H9 (cell line): Measurements from ENCODE around the gene FAM114A1. TPM values are rescaled to one million over a fixed set of nuclear protein-coding genes. Genes with fewer than 3 reads are reported as not detected.

Experiments
- DNase-seq: peaks from one replicate; pipeline ENCODE4 v3.0.0-alpha.2; 2017
- H2AFZ ChIP-seq: one replicate; pipeline ENCODE4 v1.6.1; 2013; ENCODE audit warnings: mild to moderate bottlenecking, low read length, control low read depth, moderate library complexity
- H2AK5ac ChIP-seq: 2 replicates; pipeline ENCODE4 v1.6.1; 2013; ENCODE audit warnings: low read length, control low read depth, mixed read lengths; ENCODE audit not compliant: insufficient read length
- H2BK120ac ChIP-seq: one replicate; pipeline ENCODE4 v1.6.1; 2013; ENCODE audit warnings: low read depth, mild to moderate bottlenecking, low read length, control low read depth, inconsistent platforms; ENCODE audit not compliant: poor library complexity, severe bottlenecking
- H2BK12ac ChIP-seq: 2 replicates; pipeline ENCODE4 v1.6.1; 2013; ENCODE audit warnings: low read length, control low read depth, mixed read lengths, low read depth; ENCODE audit not compliant: insufficient read length
- H2BK15ac ChIP-seq: 2 replicates; pipeline ENCODE4 v1.6.1; 2013; ENCODE audit warnings: low read depth, low read length, control low read depth
- H2BK20ac ChIP-seq: one replicate; pipeline ENCODE4 v1.6.1; 2013; ENCODE audit warnings: low read depth, mild to moderate bottlenecking, low read length, control low read depth, inconsistent platforms; ENCODE audit not compliant: poor library complexity, severe bottlenecking
- H2BK5ac ChIP-seq: 2 replicates; pipeline ENCODE4 v1.6.1; 2013; ENCODE audit warnings: low read length, control low read depth, mixed read lengths; ENCODE audit not compliant: insufficient read length
- H3K14ac ChIP-seq: 2 replicates; pipeline ENCODE4 v1.6.1; 2013; ENCODE audit warnings: low read length, control low read depth; ENCODE audit not compliant: insufficient read depth
- H3K18ac ChIP-seq: 2 replicates; pipeline ENCODE4 v1.6.1; 2013; ENCODE audit warnings: low read depth, mild to moderate bottlenecking, mixed read lengths, low read length, control low read depth; ENCODE audit not compliant: insufficient read length
- H3K23ac ChIP-seq: 2 replicates; pipeline ENCODE4 v1.6.1; 2013; ENCODE audit warnings: low read length, control low read depth, mixed read lengths, low read depth; ENCODE audit not compliant: insufficient read length
- H3K23me2 ChIP-seq: 2 replicates; pipeline ENCODE4 v1.6.1; 2013; ENCODE audit warnings: low read depth, mild to moderate bottlenecking, mixed read lengths, low read length, control low read depth; ENCODE audit not compliant: insufficient read length, poor library complexity, severe bottlenecking
- H3K27ac ChIP-seq: 2 replicates; pipeline ENCODE4 v1.5.1; 2013; ENCODE audit warnings: low read length, control low read depth, mixed read lengths, low read depth; ENCODE audit not compliant: insufficient read length
- H3K27me3 ChIP-seq: 2 replicates; pipeline ENCODE4 v1.6.1; 2013; ENCODE audit warnings: low read length, control low read depth, inconsistent platforms; ENCODE audit not compliant: insufficient read depth
- H3K4ac ChIP-seq: 2 replicates; pipeline ENCODE4 v1.6.1; 2013; ENCODE audit warnings: low read depth, mild to moderate bottlenecking, control low read depth, inconsistent platforms, low read length, moderate library complexity
- H3K4me1 ChIP-seq: 2 replicates; pipeline ENCODE4 v1.6.1; 2013; ENCODE audit warnings: low read length, control low read depth, inconsistent platforms; ENCODE audit not compliant: insufficient read depth
- H3K4me2 ChIP-seq: 2 replicates; pipeline ENCODE4 v1.6.1; 2013; ENCODE audit warnings: low read length, control low read depth, mixed read lengths; ENCODE audit not compliant: insufficient read length, insufficient read depth
- H3K56ac ChIP-seq: 2 replicates; pipeline ENCODE4 v1.6.1; 2013; ENCODE audit warnings: low read depth, mild to moderate bottlenecking, mixed read lengths, low read length, control low read depth; ENCODE audit not compliant: insufficient read length
- H3K79me1 ChIP-seq: 2 replicates; pipeline ENCODE4 v1.6.1; 2013; ENCODE audit warnings: low read depth, mild to moderate bottlenecking, moderate library complexity, low read length, control low read depth, inconsistent platforms; ENCODE audit not compliant: insufficient read depth, poor library complexity, severe bottlenecking
- H3K79me2 ChIP-seq: 2 replicates; pipeline ENCODE4 v1.6.1; 2013; ENCODE audit warnings: low read length, control low read depth, inconsistent platforms; ENCODE audit not compliant: insufficient read depth
- H3K9ac ChIP-seq: 2 replicates; pipeline ENCODE4 v1.6.1; 2013; ENCODE audit warnings: low read length, control low read depth, mixed read lengths; ENCODE audit not compliant: insufficient read length; ENCODE audit errors: extremely low read depth
- H3K9me3 ChIP-seq: one replicate; pipeline ENCODE4 v1.6.1; 2013; ENCODE audit warnings: low read depth, low read length, inconsistent platforms; ENCODE audit not compliant: control insufficient read depth
- H3T11ph ChIP-seq: one replicate; pipeline ENCODE4 v1.6.1; 2013; ENCODE audit warnings: mild to moderate bottlenecking, low read length, control low read depth, inconsistent platforms
- H4K20me1 ChIP-seq: one replicate; pipeline ENCODE4 v1.6.1; 2013; ENCODE audit not compliant: control insufficient read depth, insufficient read length, insufficient read depth
- H4K5ac ChIP-seq: 2 replicates; pipeline ENCODE4 v1.6.1; 2013; ENCODE audit warnings: low read depth, mild to moderate bottlenecking, mixed read lengths, low read length, control low read depth; ENCODE audit not compliant: insufficient read length
- H4K8ac ChIP-seq: replicated peaks from 2 replicates; pipeline ENCODE4 v1.6.1; 2013; ENCODE audit warnings: low read length, control low read depth, mixed read lengths, low read depth; ENCODE audit not compliant: insufficient read length
- H4K91ac ChIP-seq: 2 replicates; pipeline ENCODE4 v1.6.1; 2013; ENCODE audit warnings: low read depth, mild to moderate bottlenecking, moderate library complexity, mixed read lengths, low read length, control low read depth; ENCODE audit not compliant: insufficient read length
- H3K27ac Mint-ChIP-seq, 3 experiments: 2 replicates in 2 of 3; 3 replicates in 1 of 3; pipeline ENCODE4 v1.8.0; 2020 to 2021; ENCODE audit warnings: mixed read lengths in 3 of 3, mild to moderate bottlenecking in 1 of 3, moderate library complexity in 1 of 3
- H3K27me3 Mint-ChIP-seq: 2 replicates; pipeline ENCODE4 v1.8.0; 2021; ENCODE audit warnings: low read depth, mild to moderate bottlenecking, moderate library complexity, mixed read lengths
- H3K36me3 Mint-ChIP-seq, 3 experiments: 2 replicates in 2 of 3; 3 replicates in 1 of 3; pipeline ENCODE4 v1.8.0; 2020 to 2021; ENCODE audit warnings: low read depth in 3 of 3, mixed read lengths in 3 of 3; ENCODE audit not compliant: insufficient read depth in 1 of 3
- H3K4me1 Mint-ChIP-seq, 2 experiments: 2 replicates each; pipeline ENCODE4 v1.8.0; 2020; ENCODE audit warnings: mixed read lengths in 2 of 2
- H3K4me3 Mint-ChIP-seq, 2 experiments: 2 replicates in 1 of 2; 3 replicates in 1 of 2; pipeline ENCODE4 v1.8.0; 2020 to 2021; ENCODE audit warnings: mild to moderate bottlenecking in 2 of 2, mixed read lengths in 2 of 2, moderate library complexity in 1 of 2
- H3K9me3 Mint-ChIP-seq, 2 experiments: 2 replicates in 1 of 2; 3 replicates in 1 of 2; pipeline ENCODE4 v1.8.0; 2020; ENCODE audit warnings: mild to moderate bottlenecking in 2 of 2, mixed read lengths in 2 of 2, moderate library complexity in 1 of 2
- CTCF ChIP-seq: fragments of 200-600 bp; sonication (generic); conservative IDR thresholded peaks from 3 replicates; pipeline ENCODE4 v1.8.0; 2021; ENCODE audit warnings: antibody characterized with exemption, mild to moderate bottlenecking
- WGBS: extraction: QIAGEN DNeasy Blood & Tissue Kit; methylation state at CpG from one replicate; pipeline ENCODE4 v1.1.7; 2013; ENCODE audit warnings: missing lambda C conversion rate, low lambda C conversion rate, mixed read lengths; ENCODE audit not compliant: insufficient read length; ENCODE audit errors: extremely low coverage; 5-methylcytosine and 5-hydroxymethylcytosine counted together
- total RNA-seq: library from RNA; stranded (reverse); gene quantifications from 2 replicates; pipeline ENCODE4 v1.2.1, GENCODE V29; 2021

Gene FAM114A1
- total RNA-seq, 1 experiment from 2014 or later: 9.9 TPM

GRCh38 chr4:38821739-38822138 lies 45.9 kb upstream of the FAM114A1 start:
- Mint-ChIP-seq H3K27ac (no peak overlapping the region), H3K4me3 (no peak overlapping the region), H3K36me3 (peaks cover 2 to 8% (median 2%) of the 10 kb centered on the region in 3 experiments; a peak in 5 of 7 replicates), H3K4me1 (no peaks in the 10 kb centered on the region), H3K27me3 (peaks cover 7% of the 10 kb centered on the region), H3K9me3 (peaks cover 9 to 11% of the 10 kb centered on the region in 2 experiments; a peak in 4 of 5 replicates)
- Histone ChIP-seq H3K23ac (no peak overlapping the region), H4K20me1 (no peaks in the 10 kb centered on the region), H3K9me3 (peaks cover 7% of the 10 kb centered on the region), H3K27ac (no peak overlapping the region), H3K18ac (no peak overlapping the region), H3K4ac (no peak overlapping the region), H3K4me1 (no peaks in the 10 kb centered on the region), H3K27me3 (no peaks in the 10 kb centered on the region), H3K4me2 (no peak overlapping the region), H2BK15ac (no peak overlapping the region), H2BK12ac (no peak overlapping the region), H2BK5ac (no peak overlapping the region), H2AK5ac (no peak overlapping the region), H3K79me1 (no peaks in the 10 kb centered on the region), H3K23me2 (no peaks in the 10 kb centered on the region), H2BK20ac (no peak overlapping the region), H3K14ac (no peak overlapping the region), H4K91ac (no peak overlapping the region), H2BK120ac (no peak overlapping the region), H3K79me2 (no peaks in the 10 kb centered on the region), H4K8ac (no peak overlapping the region), H3K56ac (no peak overlapping the region), H2AFZ (no peak overlapping the region), H3T11ph (no peak overlapping the region), H3K9ac (no peak overlapping the region), H4K5ac (no peak overlapping the region)
- TF ChIP-seq CTCF: no peak
- WGBS: no CpG with 5 or more reads among the region's 3 CpGs
- DNase-seq: no peak
